ENCODE results near the gene NCBP2L. TPM values are rescaled to one million over a fixed set of nuclear protein-coding genes. Genes with fewer than 3 reads are reported as not detected.

Gene NCBP2L
- total and polyA plus RNA-seq, 2 of the 8 experiments (the other 6 are each of a cell fraction or from before 2014, with no cell fraction given), result not detected

- TF ChIP-seq KDM1A (IDR thresholded peaks at IDR 0.05; ENCODE audit: borderline replicate concordance, low read length) (no peak), TBP (IDR thresholded peaks at IDR 0.05; ENCODE audit: low read depth, low read length) (no peak), CTCF (IDR thresholded peaks at IDR 0.05; ENCODE audit: control extremely low read depth in 1 of 3, insufficient read depth in 1 of 3, low read depth in 1 of 3, low read length in 3 of 3) (no peak), SIRT6 (IDR thresholded peaks at IDR 0.05; ENCODE audit: low read length) (no peak)
Measured at GRCh38 chrX:107747596-107748161, 29.9 kb upstream of the NCBP2L start (continued).
